Upper lobe of left lung (tissue), 6 donors: Measurements from ENCODE around the gene KRT74. TPM values are rescaled to one million over a fixed set of nuclear protein-coding genes. Genes with fewer than 3 reads are reported as not detected.
A peak's percentile ranks its signal among the peaks of the same experiment; 100 is the strongest.

ENCODE experiments used
- ATAC-seq, 2 donors: fragments of 200-7000 bp; cut with Tn5 transposase; one replicate each; pipeline ENCODE4 v1.9.1; 2022; ENCODE audit warnings: mild to moderate bottlenecking in 2 of 2, moderate library complexity in 2 of 2; ENCODE audit not compliant: low FRiP score in 2 of 2
- DNase-seq, 2 donors: peaks; one replicate each; pipeline ENCODE4 v3.0.0-alpha.2; 2019 to 2020
- H3K27ac ChIP-seq, 4 donors: fragments of 200-600 bp; sonication (generic); one replicate each; pipeline ENCODE4 v1.5.1; 2016 to 2019
- H3K27me3 ChIP-seq, 4 donors: fragments of 200-600 bp; sonication (generic); one replicate each; pipeline ENCODE4 v1.5.1; 2017 to 2019
- H3K36me3 ChIP-seq, 4 donors: fragments of 200-600 bp; sonication (generic); one replicate each; pipeline ENCODE4 v1.5.1; 2016 to 2019
- H3K4me1 ChIP-seq, 4 donors: fragments of 200-600 bp; sonication (generic); one replicate each; pipeline ENCODE4 v1.5.1; 2018 to 2019
- H3K4me3 ChIP-seq, 4 donors: fragments of 200-600 bp; sonication (generic); one replicate each; pipeline ENCODE4 v1.5.1; 2017 to 2019; ENCODE audit warnings: mild to moderate bottlenecking in 2 of 4, moderate library complexity in 1 of 4
- H3K9me3 ChIP-seq, 4 donors: fragments of 200-600 bp; sonication (generic); one replicate each; pipeline ENCODE4 v1.5.1; 2018 to 2019
- CTCF ChIP-seq, 6 experiments: fragments of 450-650 bp in 4 of 6; fragments of 200-600 bp in 2 of 6; sonication (generic) in 2 of 6; IDR thresholded peaks; one replicate each; pipeline ENCODE4 v1.5.1; 2016 to 2019; ENCODE audit warnings: antibody characterized with exemption in 6 of 6
- EP300 ChIP-seq, 4 donors: sonication (generic); formaldehyde crosslinking; IDR thresholded peaks; one replicate each; pipeline ENCODE4 v1.5.1; 2017; ENCODE audit warnings: antibody characterized with exemption in 4 of 4, control low read depth in 2 of 4
- POLR2A ChIP-seq, 4 donors: fragments of 450-650 bp; IDR thresholded peaks; one replicate each; pipeline ENCODE4 v1.5.1; 2016 to 2017; ENCODE audit warnings: antibody characterized with exemption in 4 of 4, mild to moderate bottlenecking in 2 of 4
- POLR2AphosphoS5 ChIP-seq, 2 donors: sonication (generic); formaldehyde crosslinking; IDR thresholded peaks; one replicate each; pipeline ENCODE4 v1.5.1; 2017; ENCODE audit warnings: antibody characterized with exemption in 2 of 2
- WGBS, 2 donors: methylation state at CpG; one replicate each; pipeline ENCODE4 v1.1.5; 2017 to 2018; 5-methylcytosine and 5-hydroxymethylcytosine counted together
- total RNA-seq, 6 donors: library from RNA; depleted of rRNA in 4 of 6; stranded (reverse); fragments of >200 nt in 4 of 6; gene quantifications; one replicate each; pipeline versions ENCODE4 v1.1.0 to v1.2.1, GENCODE V29; 2016 to 2021
- donor health status: DM: no; HTN: no; CAD: no; lungs with moderate emphysema.
- donor health status: DM: no; HTN: yes; CAD: no; lungs with severe emphysema.

Gene KRT74
- total RNA-seq, 6 donors from 2014 or later = not detected

GRCh38 chr12:52613384-52614030, 39.9 kb upstream of the KRT74 start:
- no peaks in the 10 kb centered on the region for H3K27me3 ChIP-seq
- peak in 1 of 2 donors; percentile 24 for DNase-seq
- WGBS, 2 donors = 88 to 96% methylated on average over 6 to 9 of the region's 9 CpGs

GRCh38 chr12:52612431-52613383, 39.1 kb upstream of the KRT74 start:
- no peak overlapping the region for H3K4me3 ChIP-seq
- ATAC-seq (no peak), DNase-seq (no peak)
- no peaks in the 10 kb centered on the region for H3K27me3 ChIP-seq
- no peaks in the 10 kb centered on the region for H3K36me3 ChIP-seq
- no peaks in the 10 kb centered on the region for H3K4me1 ChIP-seq
- no peak overlapping the region for H3K27ac ChIP-seq
- WGBS, 2 donors = 85 to 87% methylated on average over 5 of the region's 5 CpGs
- TF ChIP-seq POLR2A (IDR thresholded peaks at IDR 0.05) (no peak), CTCF (IDR thresholded peaks at IDR 0.05) (no peak), EP300 (IDR thresholded peaks at IDR 0.05) (no peak), POLR2AphosphoS5 (IDR thresholded peaks at IDR 0.05) (no peak)
- H3K9me3 ChIP-seq = no peaks in the 10 kb centered on the region

More at GRCh38 chr12:52613384-52614030, 39.9 kb upstream of the KRT74 start:
- no peaks in the 10 kb centered on the region for H3K4me1 ChIP-seq
- H3K27ac ChIP-seq = no peak overlapping the region
- H3K36me3 ChIP-seq = no peaks in the 10 kb centered on the region
- no peak overlapping the region for H3K4me3 ChIP-seq
- TF ChIP-seq POLR2A (IDR thresholded peaks at IDR 0.05) (no peak), EP300 (IDR thresholded peaks at IDR 0.05) (no peak), POLR2AphosphoS5 (IDR thresholded peaks at IDR 0.05) (no peak), CTCF (IDR thresholded peaks at IDR 0.05) (no peak)
- no peaks in the 10 kb centered on the region for H3K9me3 ChIP-seq
- ATAC-seq = no peak

- WGBS, 2 donors = 89 to 94% methylated on average over 6 of the region's 6 CpGs
- DNase-seq (no peak), ATAC-seq (no peak)
- H3K27me3 ChIP-seq = no peaks in the 10 kb centered on the region
- H3K4me1 ChIP-seq = no peaks in the 10 kb centered on the region
- H3K4me3 ChIP-seq = no peak overlapping the region
- TF ChIP-seq CTCF (IDR thresholded peaks at IDR 0.05) (no peak), POLR2A (IDR thresholded peaks at IDR 0.05) (no peak), POLR2AphosphoS5 (IDR thresholded peaks at IDR 0.05) (no peak), EP300 (IDR thresholded peaks at IDR 0.05) (no peak)
- H3K9me3 ChIP-seq = no peaks in the 10 kb centered on the region
- H3K27ac ChIP-seq = no peak overlapping the region
- H3K36me3 ChIP-seq = no peaks in the 10 kb centered on the region
Measured at GRCh38 chr12:52611080-52611468, 37.4 kb upstream of the KRT74 start.

- H3K9me3 ChIP-seq = no peaks in the 10 kb centered on the region
- no peaks in the 10 kb centered on the region for H3K27me3 ChIP-seq
- DNase-seq (no peak), ATAC-seq (no peak)
- H3K36me3 ChIP-seq = no peaks in the 10 kb centered on the region
- H3K4me3 ChIP-seq = no peak overlapping the region
- no peaks in the 10 kb centered on the region for H3K4me1 ChIP-seq
- WGBS, 2 donors = 80 to 81% methylated on average over 8 of the region's 8 CpGs
- TF ChIP-seq CTCF (IDR thresholded peaks at IDR 0.05) (no peak), POLR2A (IDR thresholded peaks at IDR 0.05) (no peak), EP300 (IDR thresholded peaks at IDR 0.05) (no peak), POLR2AphosphoS5 (IDR thresholded peaks at IDR 0.05) (no peak)
- no peak overlapping the region for H3K27ac ChIP-seq
Measured at GRCh38 chr12:52608826-52609630, 35.4 kb upstream of the KRT74 start.
